Fibroblast of skin of right quadriceps (primary cell): ENCODE results near the gene CLEC7A.

Experiments used
- DNase-seq: peaks from one replicate; pipeline ENCODE4 v3.0.0-alpha.2; 2013

The CLEC7A gene

GRCh38 chr12:10130042-10130441, at the start of gene CLEC7A:
Gene CLEC7A (minus strand): TSS chr12:10130199. CDS start chr12:10130082, 117 bp downstream.
- DNase-seq, result no peak

GRCh38 chr12:10179776-10180181, 49.8 kb upstream of the CLEC7A start:
- no peak for DNase-seq

- DNase-seq, result no peak
Measured at GRCh38 chr12:10178821-10179220, 48.8 kb upstream of the CLEC7A start, which contains the start of gene TMEM52B. Gene TMEM52B (plus strand): TSS chr12:10179032. CDS start chr12:10179575, 543 bp downstream.

- no peak for DNase-seq
Measured at GRCh38 chr12:10175846-10176636, 46.0 kb upstream of the CLEC7A start.

GRCh38 chr12:10174986-10175614, 45.1 kb upstream of the CLEC7A start:
- no peak for DNase-seq

GRCh38 chr12:10171973-10172728, 42.2 kb upstream of the CLEC7A start, which contains the start of gene OLR1:
Gene OLR1 (minus strand): TSS chr12:10172132. CDS start chr12:10172077, 55 bp downstream.
- no peak for DNase-seq

GRCh38 chr12:10170216-10170615, 40.2 kb upstream of the CLEC7A start:
- DNase-seq, result peak; percentile 49

- DNase-seq, result peak; percentile 82
Measured at GRCh38 chr12:10169104-10169503, 39.1 kb upstream of the CLEC7A start.

GRCh38 chr12:10167599-10167998, 37.6 kb upstream of the CLEC7A start:
- peak; percentile 25 for DNase-seq

- peak; percentile 53 for DNase-seq
Measured at GRCh38 chr12:10165421-10165820, 35.4 kb upstream of the CLEC7A start.

GRCh38 chr12:10163084-10163483, 33.1 kb upstream of the CLEC7A start:
- DNase-seq, result no peak

- DNase-seq, result no peak
Measured at GRCh38 chr12:10160617-10161385, 30.8 kb upstream of the CLEC7A start.

- no peak for DNase-seq
Measured at GRCh38 chr12:10159280-10159679, 29.3 kb upstream of the CLEC7A start.

- no peak for DNase-seq
Measured at GRCh38 chr12:10158406-10158805, 28.4 kb upstream of the CLEC7A start.

- no peak for DNase-seq
Measured at GRCh38 chr12:10155966-10156365, 26.0 kb upstream of the CLEC7A start.

- DNase-seq, result no peak
Measured at GRCh38 chr12:10154145-10154496, 24.1 kb upstream of the CLEC7A start.

- DNase-seq, result peak; percentile 71
Measured at GRCh38 chr12:10153271-10154144, 23.5 kb upstream of the CLEC7A start.

GRCh38 chr12:10151621-10152020, 21.6 kb upstream of the CLEC7A start:
- DNase-seq, result peak; percentile 59

GRCh38 chr12:10147714-10148403, 17.9 kb upstream of the CLEC7A start:
- peak; percentile 10 for DNase-seq

- DNase-seq, result peak; percentile 12
Measured at GRCh38 chr12:10142976-10143589, 13.1 kb upstream of the CLEC7A start.

- peak; percentile 61 for DNase-seq
Measured at GRCh38 chr12:10140001-10140400, 10.0 kb upstream of the CLEC7A start.
